ENCODE measurements around the gene OTULINL.
"Not testable (repeated sequence)": the region's sequence is repeated elsewhere in the genome, so short reads cannot be mapped to it uniquely, and the experiment has no call there.

OTULINL gene

DNA sequence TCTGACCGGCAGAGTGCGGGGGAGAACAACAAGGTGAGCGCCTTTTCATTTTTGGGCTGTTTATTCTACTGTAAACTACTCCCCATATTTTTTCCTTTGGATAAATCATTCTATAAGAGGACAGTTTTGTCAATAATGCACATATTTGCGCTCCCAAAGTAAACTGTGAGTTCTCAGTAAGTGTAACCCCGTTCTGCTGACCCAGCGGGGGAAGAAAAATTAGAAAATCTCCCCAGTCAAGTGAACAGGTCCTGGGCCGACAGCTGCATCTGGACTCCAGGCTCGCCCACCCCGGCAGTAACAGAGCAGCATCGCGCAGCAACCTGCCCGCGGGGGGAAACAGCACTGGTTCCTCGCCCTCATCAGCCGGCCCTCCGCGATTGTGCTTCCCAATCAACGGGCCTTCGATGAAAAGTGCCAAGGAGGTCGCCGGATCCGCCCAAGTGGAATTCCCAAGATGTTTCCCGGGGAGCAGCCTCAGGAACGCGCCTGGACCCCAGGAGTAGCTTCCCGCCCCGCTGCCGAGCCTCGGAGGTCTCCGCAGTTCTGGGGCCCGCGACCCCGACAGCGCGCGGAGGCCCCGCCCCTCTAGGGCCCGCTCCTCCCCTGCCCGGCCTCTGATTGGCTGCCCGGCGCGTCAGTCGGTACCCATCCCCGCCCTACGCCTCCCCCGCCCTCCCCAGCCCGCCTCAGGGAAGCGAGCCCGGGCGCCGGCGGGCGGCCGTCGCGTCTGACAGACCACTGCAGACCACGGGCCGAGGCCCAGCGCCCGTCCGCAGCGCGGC is at the start of gene OTULINL:
OTULINL (plus strand) TSS at position 687 of the 785 bp plus-strand sequence. CDS start 103 bp downstream, outside the sequence.
- peak; percentile 93 for DNase-seq

DNA sequence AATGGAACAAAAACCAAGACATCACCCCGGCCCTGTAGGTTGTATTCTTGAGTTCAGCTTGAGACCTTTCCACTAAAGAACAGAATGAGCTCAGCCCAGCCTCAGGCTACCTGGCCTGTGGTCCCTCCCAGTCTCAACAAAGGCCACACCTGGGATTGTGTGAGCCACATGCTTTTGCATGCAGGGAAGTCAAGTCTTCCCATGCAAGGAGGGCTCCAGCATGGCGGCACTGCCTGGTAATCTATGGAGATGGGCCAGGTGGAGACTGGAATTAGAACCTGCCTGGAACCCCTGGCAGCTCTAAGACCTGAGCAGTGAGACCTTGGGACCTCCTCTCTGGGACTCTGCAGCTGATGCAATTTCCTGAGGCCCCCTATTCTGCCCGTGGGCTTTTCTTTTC is 49.4 kb upstream of the OTULINL start:
- no peak for DNase-seq

DNA sequence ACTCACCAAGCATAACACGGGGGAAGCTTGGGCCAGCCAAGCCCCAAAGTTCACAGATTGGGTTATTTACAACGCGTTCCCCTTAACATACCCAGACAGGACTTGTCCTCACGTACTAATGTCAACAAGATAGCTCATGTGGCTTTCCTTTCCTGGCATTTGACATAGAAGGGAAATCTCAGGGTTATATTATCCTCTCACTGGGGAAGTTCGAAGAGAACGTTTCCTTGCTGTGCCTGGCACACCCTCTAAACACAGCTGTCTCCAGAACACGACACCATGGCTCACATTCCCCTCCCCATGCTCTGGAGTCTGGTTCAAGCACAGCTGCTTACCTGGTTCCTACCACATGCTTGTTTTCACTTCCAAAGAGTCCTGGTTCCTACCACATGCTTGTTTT is 46.8 kb upstream of the OTULINL start:
- no peak for DNase-seq

DNA sequence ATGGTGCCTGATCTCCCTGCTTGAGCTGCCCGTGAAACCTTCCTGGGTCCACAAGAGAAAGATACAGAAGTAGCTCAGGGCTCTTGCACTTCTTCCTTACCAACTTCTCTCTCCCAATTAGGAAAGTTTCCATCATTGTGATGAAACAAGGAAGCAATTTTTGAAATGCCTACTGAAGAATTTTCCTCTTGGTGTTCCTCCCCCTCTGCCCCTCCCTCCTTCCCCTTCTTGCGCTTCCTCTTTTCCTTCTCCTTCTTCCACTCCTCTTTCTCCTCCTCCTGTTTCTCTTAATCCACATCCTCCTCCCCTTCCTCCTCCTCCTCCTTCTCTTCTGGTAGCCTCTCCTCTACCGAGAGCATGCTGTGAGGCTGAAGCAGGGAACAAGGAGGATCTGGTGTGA is 36.3 kb upstream of the OTULINL start:
- DNase-seq: no peak

DNA sequence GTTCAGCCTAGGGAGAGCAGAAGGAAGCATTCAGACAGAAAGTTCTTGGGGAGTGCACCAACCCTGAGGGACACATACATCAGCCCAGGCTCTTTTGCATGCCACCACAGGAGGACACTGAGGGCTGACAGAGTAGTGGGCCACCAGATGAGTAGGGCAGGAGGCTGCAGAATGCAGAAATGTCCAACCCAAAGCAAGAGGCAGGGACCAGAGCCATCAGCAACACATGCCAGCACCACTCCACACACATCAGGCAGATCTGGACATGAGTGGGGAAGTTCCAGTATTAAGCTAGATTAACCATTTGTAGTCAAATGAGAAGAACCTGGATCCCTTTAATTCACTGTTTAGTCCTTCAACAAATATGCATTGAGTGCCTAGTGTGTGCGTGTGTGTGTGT is 35.7 kb upstream of the OTULINL start:
- no peak for DNase-seq

DNA sequence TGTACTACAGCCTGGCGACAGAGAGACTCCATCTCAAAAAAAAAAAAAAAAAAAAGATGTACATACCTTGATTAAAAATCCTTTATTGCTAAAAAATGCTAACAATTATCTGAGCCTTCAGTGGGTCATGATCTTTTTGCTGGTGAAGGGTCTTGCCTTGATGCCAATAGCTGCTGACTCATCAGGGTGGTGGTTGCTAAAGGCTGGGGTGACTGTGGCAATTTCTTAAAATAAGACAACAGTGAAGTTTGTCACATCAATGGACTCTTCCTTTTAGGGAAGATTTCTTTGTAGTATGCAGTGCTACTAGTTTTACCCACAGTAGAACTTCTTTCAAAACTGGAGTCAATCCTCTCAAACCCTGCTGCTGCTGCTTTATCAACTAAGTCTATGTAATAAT is 33.9 kb upstream of the OTULINL start:
- DNase-seq: no peak

DNA sequence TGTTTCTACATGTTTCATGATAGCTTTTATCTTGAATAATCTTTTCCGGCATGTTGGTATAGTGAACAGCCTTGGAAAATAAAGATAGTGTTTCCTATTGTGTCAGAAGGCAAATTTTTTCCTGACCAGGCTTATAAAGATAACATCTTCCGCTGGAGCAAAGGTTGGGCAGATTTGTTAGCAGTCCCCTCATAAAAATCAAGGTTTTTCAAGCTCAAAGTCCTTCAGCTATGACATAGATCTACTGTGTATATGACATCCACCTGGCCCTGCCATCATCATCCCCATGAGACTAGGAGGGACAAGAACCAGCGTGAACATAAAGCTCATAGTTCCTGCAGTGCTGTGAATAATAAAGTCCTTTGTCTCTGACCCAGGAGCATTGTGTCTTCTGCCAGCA is 30.4 kb upstream of the OTULINL start:
- DNase-seq: no peak

DNA sequence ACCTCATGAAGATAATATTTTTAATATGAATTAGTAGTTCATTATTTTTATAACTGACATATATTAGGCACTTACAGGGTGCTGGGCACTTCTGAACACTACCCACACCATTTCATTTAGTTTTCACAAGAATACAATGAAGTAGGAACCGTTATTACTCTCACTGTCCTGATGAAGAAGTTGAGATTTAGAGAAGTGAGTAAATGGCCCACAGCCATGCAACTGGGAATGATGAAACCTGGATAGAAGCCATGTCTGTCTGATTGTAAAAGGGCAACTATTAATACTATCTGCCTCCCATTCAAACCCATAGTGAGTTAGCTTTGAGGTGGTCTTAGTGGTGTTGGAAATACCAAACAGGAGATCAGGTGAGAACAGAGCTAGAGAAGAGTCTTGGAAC is 29.6 kb upstream of the OTULINL start:
- no peak for DNase-seq

DNA sequence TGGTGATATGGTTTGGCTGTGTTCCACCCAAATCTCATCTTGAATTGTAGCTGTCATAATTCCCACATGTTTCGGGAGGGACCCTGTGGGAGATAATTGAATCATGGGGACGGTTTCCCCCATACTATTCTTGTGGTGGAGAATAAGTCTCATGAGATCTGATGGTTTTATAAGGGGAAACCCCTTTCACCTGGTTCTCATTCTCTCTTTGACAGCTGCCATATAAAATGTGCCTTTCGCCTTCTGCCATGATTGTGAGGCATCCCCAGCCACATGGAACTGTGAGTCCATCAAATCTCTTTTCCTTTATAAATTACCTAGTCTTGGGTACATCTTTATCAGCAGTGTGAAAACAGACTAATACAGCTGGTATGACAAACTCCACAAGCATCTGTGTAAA is 27.3 kb upstream of the OTULINL start:
- DNase-seq: not testable (repeated sequence)

DNA sequence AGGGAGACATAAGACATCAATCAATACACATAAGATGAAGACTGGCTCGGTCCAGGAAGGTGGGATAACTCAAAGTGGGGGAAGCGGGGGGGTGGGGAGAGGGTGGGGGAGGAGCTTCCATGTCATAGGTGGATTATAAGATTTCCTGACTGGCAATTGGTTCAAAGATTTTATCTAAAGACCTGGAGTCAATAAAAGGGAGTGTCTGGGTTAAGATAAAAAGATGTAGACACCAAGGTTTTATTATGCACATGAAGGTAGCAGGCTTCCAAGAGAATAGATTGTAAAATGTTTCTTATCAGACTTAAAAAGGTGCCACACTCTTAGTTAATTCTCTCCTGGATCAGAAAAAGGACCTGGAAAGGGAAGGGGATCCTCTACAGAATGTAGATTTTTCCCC is 25.6 kb upstream of the OTULINL start:
- no peak for DNase-seq

DNA sequence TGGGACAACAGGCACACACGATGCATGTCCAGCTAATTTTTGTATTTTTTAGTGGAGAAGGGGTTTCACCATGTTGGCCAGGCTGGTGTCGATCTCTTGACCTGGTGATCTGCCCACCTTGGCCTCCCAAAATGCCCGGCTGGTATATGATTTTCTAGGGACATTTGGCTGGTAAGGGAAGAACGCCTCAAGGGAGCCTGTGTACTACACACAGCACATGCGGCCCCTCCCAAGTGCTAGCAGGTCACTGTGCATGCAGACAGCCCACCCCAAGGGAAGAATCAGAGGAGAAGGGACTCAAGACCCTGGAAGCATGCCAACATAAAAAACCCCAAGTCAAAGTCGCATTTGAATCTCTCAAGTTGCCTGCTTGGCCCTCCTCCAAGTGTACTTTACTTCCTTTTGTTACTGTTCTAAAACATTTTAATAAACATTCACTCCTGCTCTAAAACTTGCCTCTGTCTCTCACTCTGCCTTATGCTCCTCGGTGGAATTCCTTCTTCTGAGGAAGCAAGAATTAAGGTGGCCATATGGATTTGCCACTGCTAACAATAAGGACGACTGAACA is 24.3 kb upstream of the OTULINL start:
- no peak for DNase-seq

DNA sequence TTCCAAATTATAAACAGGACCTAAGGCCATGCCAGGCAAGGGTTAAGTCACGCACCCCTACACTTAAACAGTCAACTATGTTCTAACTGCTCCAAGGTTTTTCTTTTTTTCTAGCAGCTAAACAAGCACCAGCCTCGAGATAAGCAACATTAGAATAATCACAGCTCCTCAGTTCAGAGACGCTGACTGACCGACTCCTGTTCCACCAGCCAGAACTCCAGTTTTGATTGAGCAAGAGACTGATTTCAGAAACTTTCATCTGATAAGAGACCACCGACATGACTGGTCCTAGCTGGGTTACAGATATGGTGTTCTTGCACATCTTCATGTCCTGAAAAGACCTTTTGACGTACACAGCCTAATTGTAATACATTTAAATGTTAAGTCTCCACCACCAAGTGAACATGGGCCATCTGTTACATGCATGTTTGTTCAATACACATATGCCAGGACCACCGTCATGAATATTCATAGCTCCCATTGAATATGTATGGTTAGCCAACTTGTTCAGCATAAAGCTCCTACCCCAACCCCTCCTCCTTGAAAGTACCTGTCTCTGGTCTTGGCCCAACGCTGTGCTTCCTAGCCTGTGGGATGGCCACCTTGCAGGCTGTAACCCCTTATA is 23.7 kb upstream of the OTULINL start:
- DNase-seq: no peak

DNA sequence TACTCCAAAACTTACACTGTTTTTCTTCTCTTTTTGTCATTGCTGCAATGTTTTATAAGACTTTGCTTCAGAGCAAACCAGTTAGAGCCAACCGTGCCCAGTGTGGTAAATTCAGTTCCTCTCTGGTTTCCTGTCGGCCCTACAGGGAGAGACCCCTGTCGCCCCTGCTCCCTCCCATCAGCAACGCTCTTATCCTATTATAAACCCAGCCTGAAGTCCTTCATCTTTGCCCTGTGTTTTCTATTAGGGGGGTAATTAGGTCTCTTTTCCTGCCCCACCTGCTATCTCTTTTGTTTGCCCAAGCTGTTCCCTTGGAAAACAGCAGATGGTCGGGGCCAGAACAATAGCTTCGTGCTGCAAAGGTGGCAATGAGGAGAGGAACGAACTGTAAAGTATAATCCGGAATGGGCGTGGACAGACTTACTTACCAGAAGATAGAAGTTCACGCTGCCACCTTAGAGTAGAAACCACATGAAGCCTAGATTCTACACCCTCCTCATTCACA is 21.4 kb upstream of the OTULINL start:
- no peak for DNase-seq

DNA sequence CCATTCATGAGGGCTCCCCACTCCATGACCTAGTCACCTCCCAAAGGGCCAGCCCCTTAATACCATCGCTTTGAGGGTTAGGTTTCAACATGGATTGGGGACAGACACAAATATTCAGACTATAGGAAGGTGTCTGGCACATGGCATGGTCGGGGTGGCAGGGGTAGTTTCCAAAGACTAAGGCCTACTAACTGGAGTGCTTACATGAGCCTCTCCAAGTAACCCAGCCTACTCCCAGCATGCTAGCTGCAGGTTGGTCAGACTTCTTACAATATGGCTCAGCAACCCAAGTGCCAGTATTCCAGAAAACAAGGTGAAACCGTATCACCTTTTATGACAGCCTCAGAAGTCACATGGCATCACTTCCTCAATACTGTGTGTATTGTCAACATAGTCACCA is 19.9 kb upstream of the OTULINL start:
- DNase-seq: no peak

DNA sequence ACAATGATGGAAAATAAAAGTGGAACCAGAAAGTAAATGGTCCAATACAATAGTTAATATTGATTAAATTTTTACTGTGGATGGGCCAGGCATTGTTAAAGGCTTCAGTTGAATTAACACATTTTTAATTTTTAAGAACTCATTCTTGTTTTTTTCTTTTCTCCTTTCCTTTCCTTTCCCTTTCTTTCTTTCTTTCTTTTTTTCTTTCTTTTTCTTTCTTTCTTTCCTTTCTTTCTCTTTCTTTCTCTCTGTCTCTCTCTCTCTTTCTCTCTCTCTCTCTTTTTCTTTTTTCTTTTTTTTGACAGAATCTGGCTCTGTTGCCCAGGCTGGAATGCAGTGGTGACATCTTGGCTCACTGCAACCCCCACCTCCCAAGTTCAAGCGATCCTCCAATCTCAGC is 13.3 kb upstream of the OTULINL start:
- DNase-seq: no peak

DNA sequence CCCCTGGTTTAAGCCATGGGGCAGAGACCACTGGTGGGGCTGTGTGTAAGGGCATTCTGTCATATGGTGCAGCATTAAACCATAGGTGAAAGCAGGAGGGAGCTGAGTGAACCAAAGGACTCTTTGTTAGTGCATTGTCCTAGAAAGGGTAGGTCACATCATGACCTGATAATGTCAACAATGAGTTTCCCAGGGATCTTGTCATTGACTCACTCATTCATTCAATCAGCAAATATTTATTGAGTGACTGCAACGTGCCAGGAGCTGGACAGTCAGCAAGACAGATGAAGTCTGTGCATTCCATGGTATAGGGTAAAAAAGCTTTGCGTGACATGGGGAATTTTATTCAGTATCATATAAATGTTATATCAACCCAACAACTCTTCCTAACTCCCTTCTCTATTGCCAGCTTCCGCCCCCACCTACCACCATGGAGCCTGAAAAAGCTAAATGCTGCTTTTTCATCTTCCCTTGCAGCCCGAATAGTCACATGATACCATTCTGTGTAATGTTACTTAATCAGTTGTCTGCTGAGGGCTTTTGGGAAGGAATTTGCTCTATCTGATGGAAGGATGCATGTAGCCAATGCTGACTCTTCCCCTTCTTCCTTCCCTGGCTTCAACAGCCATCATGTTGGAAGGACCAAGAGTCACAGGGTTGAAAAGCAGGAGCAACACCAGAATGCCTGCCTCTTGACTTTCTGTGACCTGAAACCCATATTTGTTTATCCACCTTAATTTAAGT is 11.5 kb upstream of the OTULINL start:
- no peak for DNase-seq

DNA sequence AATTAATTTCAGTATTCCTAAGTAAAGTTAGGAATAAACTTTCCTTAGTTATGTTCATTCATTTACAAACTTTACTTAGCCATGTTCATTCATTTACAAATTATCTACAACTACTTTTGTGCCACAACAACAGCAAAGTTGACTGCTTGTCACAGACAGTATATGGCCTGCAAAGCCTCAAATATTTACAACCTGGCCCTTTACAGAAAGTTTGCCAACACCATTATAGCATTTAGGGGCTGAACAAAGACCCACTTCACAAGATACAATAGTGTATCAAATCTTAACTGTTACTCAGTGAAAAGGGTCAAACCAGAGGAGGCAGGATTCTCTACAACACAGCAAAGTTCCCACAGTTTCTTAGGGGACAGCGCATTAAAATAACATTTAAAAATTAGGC is 9.7 kb upstream of the OTULINL start:
- no peak for DNase-seq

DNA sequence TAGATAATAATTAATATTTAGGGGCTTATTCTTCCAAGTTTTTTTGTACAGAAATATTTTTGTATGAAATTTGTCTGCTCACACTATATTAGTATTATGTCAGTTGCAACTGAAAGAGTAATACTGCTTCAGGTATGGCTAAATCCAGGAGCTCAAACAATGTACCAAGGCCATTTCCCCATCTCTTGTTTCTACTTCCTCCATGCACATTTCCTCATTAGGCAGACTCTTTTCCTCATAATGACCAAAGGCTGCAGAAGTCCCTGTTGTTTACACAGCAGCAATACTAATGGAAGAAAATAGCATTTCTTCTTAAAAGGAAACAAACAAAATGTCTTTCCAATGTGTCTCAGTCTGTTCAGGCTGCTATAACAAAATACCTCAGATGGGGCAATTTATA is 9.2 kb upstream of the OTULINL start:
- no peak for DNase-seq

DNA sequence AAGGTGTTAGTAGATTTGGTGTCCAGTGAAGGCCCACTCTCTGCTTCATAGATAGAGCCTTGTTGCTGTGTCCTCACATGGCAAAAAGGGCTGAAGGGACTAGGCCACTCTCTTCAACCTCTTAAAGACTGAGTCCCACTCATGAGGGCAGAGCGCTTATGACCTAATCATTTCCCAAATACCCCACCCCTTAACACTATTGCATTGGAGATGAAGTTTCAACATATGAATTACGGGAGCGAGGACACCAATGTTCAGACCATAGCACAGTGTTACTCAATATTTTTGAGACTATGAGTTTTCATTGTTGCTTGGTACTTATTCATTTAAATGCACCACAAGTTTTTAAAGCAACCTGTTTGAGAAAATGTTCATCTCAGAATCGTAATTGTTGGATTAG is 8.8 kb upstream of the OTULINL start:
- DNase-seq: no peak

DNA sequence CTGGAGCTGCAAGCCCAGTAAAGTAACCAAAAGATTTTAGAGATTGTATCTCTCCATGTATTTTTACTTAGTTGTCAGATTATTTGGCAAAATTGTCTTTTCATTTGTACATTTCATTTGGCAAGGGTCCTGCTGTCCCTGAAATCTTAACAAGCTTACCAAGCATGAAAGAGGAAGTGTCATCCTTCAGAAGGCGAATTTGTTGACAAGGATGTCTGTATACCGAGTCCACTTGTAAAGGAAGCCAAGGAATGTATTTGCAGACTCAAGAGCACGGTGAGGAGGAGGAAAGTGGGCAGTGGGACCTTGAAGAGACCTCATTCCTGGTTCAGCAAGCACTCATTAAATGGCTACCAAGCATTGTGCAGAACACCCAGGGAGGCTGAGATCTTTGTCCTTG is 7.5 kb upstream of the OTULINL start:
- DNase-seq: no peak

DNA sequence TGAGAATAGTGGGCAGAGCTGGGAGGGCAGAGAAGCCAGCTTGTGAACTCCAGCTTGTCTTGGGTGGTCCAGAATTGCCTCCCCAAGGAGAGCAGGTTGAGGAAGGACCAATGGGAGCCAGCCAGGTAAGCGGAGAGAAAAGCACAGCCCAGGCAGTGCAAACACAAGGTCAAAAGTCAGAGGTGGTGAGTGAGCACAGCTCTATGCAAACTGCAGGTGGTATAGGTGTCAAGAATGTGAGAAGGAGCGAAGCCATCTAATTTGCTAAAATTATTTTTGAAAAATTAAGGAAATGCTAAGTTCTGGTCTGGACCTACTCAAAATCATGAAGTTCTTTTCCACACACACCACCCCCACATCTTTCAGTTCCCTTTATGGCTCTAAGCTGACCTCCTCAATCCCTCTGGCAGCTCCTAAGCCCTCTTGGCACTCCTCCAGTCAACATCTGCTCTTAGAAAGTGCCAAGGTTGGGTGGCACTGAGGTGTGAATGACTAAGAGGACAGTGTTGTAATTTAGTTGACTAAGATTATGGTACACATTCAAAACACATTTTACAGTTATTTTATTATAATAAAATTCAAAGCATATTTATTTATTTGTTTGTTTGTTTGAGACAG is 6.6 kb upstream of the OTULINL start:
- DNase-seq: peak; percentile 40

DNA sequence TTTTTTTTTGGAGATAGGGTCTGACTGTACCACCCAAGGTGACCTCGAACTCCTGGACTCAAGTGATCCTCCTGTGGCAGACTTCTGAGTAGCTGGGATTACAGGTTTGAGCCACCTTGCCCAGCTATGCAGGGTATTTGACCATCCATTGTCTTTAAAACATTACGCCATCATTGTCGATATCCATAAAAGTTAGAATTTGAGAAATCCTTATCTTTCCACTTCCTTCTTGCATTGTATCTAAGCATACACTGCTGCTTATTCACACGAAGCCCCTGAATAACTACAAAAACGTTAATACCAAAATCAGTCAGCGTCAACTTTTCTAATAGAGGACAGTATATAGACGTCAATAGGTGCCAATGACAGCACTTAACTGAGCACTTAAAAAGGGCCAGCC is 5.4 kb upstream of the OTULINL start:
- DNase-seq: no peak

Data from femur (tissue), 1 donor.